ENCODE results near the gene WNT7B. TPM values are rescaled to one million over a fixed set of nuclear protein-coding genes. Genes with fewer than 3 reads are reported as not detected.

Gene WNT7B
- total RNA-seq, 6 donors from 2014 or later = 5.2 to 15.6 (median 8.8) TPM

DNA sequence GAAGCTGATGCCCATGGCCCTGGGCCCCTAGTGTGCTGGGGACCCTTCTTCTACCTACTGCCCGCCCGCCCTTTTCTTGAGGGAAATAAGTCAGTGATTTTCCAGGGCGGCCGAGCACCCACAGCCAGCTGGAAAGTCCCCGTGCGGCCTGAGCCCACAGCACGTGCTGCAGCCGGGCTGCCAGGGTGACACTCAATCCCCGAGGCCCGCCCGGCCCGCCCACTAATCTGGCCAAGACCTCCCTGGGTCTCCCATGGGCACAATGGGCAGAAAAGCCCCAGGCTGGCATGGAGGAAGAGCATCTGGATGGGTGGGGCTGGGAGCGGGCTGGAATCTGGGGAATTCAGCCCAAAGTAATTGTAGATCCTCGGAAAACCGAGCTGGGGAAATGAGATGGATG, 24.8 kb downstream of the WNT7B start:
- H3K27me3 ChIP-seq = no peaks in the 10 kb centered on the region
- WGBS, 2 donors = 60 to 87% methylated on average over 3 to 13 of the region's 15 CpGs
- H3K4me1 ChIP-seq = no peaks in the 10 kb centered on the region
- H3K36me3 ChIP-seq = no peaks in the 10 kb centered on the region
- H3K27ac ChIP-seq = no peak overlapping the region
- ATAC-seq (ENCODE audit: low FRiP score in 2 of 2) (no peak), DNase-seq (peak in 1 of 2 donors; percentile 58)
- TF ChIP-seq POLR2A (IDR thresholded peaks at IDR 0.05) (no peak), EP300 (IDR thresholded peaks at IDR 0.05) (no peak), POLR2AphosphoS5 (IDR thresholded peaks at IDR 0.05) (no peak)
- TF ChIP-seq, protein P1, sequence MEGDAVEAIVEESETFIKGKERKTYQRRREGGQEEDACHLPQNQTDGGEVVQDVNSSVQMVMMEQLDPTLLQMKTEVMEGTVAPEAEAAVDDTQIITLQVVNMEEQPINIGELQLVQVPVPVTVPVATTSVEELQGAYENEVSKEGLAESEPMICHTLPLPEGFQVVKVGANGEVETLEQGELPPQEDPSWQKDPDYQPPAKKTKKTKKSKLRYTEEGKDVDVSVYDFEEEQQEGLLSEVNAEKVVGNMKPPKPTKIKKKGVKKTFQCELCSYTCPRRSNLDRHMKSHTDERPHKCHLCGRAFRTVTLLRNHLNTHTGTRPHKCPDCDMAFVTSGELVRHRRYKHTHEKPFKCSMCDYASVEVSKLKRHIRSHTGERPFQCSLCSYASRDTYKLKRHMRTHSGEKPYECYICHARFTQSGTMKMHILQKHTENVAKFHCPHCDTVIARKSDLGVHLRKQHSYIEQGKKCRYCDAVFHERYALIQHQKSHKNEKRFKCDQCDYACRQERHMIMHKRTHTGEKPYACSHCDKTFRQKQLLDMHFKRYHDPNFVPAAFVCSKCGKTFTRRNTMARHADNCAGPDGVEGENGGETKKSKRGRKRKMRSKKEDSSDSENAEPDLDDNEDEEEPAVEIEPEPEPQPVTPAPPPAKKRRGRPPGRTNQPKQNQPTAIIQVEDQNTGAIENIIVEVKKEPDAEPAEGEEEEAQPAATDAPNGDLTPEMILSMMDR (IDR thresholded peaks at IDR 0.05) = no peak
- H3K9me3 ChIP-seq = no peaks in the 10 kb centered on the region
- no peak overlapping the region for H3K4me3 ChIP-seq

DNA sequence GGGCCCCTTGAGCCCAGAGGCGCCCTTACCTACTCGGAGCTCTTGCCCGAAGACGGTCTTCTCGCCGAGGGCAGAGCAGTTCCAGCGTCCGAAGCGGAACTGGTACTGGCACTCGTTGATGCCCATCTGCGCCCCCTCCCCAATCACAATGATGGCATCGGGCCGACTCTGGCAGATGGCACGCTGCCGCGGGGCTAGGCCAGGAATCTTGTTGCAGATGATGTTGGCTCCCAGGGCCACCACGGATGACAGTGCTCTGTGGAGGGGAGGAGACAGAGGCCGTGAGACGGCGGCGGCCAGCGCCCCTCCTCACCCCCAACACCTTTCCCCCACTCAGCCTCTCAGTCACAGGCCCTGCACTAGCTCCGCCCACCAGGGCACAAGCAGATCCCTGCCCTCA, 27.1 kb downstream of the WNT7B start:
- no peak for ATAC-seq (ENCODE audit: low FRiP score in 2 of 2)
- Histone ChIP-seq H3K4me1 (no peaks in the 10 kb centered on the region), H3K36me3 (no peaks in the 10 kb centered on the region), H3K27me3 (no peaks in the 10 kb centered on the region), H3K27ac (no peak overlapping the region), H3K9me3 (no peaks in the 10 kb centered on the region), H3K4me3 (no peak overlapping the region)
- WGBS, 2 donors = 88 to 89% methylated on average over 22 to 23 of the region's 23 CpGs
- peak in 1 of 2 donors; percentile 71 for DNase-seq
- TF ChIP-seq, protein P1 (IDR thresholded peaks at IDR 0.05) = no peak
- no peak for TF ChIP-seq EP300 (IDR thresholded peaks at IDR 0.05)

DNA sequence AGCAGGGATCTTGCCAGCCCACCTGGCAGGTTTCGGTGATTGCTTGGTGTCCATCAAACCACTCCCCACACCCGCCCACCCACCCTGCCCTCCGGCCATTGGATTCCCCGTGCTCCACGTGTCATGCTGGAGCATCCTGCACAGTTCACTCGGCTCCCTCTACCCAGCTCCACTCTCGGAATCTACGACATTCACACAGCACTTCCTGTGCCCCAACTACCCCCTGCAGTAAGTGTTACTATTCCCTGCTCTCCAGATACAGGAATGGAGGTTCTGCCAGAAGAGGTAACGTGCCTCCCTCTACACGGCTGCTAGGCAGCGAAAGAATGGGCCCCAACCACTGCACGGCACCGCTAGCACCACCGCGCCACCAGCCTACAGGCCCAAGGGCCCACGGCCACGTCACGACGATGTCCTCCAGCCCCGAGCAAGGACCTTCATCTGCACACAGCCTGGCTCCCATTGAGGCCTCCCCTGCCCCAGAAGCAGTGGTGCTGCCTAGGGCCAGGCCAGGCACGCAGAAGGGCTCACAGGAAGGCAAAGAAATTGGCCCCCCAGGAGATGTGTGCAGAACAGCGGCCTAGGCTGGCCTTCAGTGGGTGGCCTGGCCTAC, 27.6 kb downstream of the WNT7B start:
- no peaks in the 10 kb centered on the region for H3K27me3 ChIP-seq
- no peaks in the 10 kb centered on the region for H3K4me1 ChIP-seq
- DNase-seq = peak in 1 of 2 donors; percentile 73
- TF ChIP-seq, protein P1 (IDR thresholded peaks at IDR 0.05) = no peak
- TF ChIP-seq POLR2AphosphoS5 (IDR thresholded peaks at IDR 0.05) (no peak), EP300 (IDR thresholded peaks at IDR 0.05) (no peak), POLR2A (IDR thresholded peaks at IDR 0.05) (no peak)
- ATAC-seq (ENCODE audit: low FRiP score in 2 of 2) = no peak
- no peaks in the 10 kb centered on the region for H3K9me3 ChIP-seq
- WGBS, 2 donors = 81 to 88% methylated on average over 19 to 22 of the region's 22 CpGs
- H3K4me3 ChIP-seq = no peak overlapping the region
- H3K36me3 ChIP-seq = no peaks in the 10 kb centered on the region
- no peak overlapping the region for H3K27ac ChIP-seq

DNA sequence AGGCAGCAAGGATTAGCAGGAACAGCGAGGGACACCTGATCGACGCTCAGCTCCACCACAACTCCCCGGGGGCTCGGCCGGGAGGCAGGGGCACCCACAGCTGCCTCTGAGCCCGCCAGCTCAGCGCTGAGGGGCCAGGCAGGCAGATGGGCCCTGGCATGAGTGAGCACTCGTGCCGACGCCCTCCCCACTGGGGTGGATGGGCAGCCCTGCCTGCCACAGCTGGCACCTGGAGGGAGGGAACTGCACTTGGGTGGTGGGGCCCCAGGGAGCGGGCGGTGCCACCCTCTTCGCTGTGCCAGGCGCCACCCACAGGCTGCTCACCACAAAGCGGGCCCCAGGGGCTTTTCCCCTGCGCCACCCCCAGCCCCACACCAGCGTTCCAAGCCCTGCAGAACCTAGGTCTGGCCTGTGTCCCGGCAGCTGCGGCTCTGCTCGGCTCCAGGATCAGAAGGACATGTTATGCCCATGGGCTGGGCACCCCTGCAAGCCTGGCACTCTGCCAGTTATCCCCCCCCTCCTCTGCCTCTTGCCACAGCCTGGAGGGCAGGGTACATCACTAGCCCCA, 28.8 kb downstream of the WNT7B start:
- TF ChIP-seq POLR2A (IDR thresholded peaks at IDR 0.05) = no peak
- 81% methylated on average over 18 of the region's 21 CpGs; no CpG with 5 or more reads in 1 of the 2 donors for WGBS, 2 donors
- H3K27me3 ChIP-seq = no peaks in the 10 kb centered on the region
- DNase-seq (peak in 1 of 2 donors; percentile 69), ATAC-seq (ENCODE audit: low FRiP score in 2 of 2) (no peak)
- H3K27ac ChIP-seq = no peak overlapping the region
- no peak overlapping the region for H3K4me3 ChIP-seq
- no peaks in the 10 kb centered on the region for H3K9me3 ChIP-seq
- no peaks in the 10 kb centered on the region for H3K36me3 ChIP-seq
- H3K4me1 ChIP-seq = no peaks in the 10 kb centered on the region

DNA sequence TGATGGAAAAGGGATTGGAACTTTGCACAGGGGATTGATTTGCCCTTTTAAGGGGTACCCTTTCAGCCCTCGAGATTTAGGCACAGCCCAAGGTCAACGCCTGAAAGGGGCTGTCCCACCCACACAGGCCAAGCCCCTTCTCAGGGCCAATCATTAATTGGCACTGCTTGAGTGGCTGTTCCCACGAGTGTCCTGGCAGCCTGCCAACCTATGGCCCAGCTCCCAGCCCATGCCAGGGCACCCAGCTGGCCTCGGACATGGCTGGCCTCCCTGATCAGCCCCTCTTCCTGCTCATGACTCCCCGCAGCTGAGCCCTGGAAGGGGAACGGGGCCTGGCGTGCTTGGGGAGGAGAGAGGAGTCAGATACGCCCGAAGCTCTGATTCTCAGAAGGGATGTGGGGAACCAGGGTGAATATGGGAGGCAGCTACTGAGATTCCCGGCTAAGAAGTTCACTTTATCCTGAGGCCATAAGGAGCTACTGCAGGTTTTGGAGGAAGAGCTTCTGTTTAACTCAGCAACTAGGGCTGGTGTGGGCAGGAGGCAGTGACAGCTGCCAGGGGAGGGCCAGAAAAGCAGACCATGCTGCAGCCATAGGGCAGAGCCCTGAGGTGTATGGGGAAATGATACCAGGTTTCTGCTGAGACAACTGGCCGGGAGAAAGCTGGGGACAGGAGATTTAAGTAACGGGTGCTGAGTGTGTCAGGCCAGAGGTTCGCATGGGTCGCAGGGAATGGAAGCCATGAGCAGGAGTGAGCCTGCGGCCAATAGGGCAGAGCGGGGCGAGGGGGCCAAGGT, 30.0 kb downstream of the WNT7B start:
- 71 to 84% methylated on average over 7 to 16 of the region's 17 CpGs for WGBS, 2 donors
- Histone ChIP-seq H3K27me3 (no peaks in the 10 kb centered on the region), H3K36me3 (no peaks in the 10 kb centered on the region), H3K4me3 (no peak overlapping the region), H3K9me3 (no peaks in the 10 kb centered on the region), H3K27ac (no peak overlapping the region), H3K4me1 (no peaks in the 10 kb centered on the region)
- TF ChIP-seq EP300 (IDR thresholded peaks at IDR 0.05) (no peak), POLR2A (IDR thresholded peaks at IDR 0.05) (no peak), POLR2AphosphoS5 (IDR thresholded peaks at IDR 0.05) (no peak)
- TF ChIP-seq, protein P1 (IDR thresholded peaks at IDR 0.05) = no peak
- DNase-seq (peak; percentile 30 to 58), ATAC-seq (ENCODE audit: low FRiP score in 2 of 2) (no peak)
